DND-41 (cell line): ENCODE results near the gene NT5C1A.

Source experiments
- ATAC-seq: fragments of 200-7000 bp; cut with Tn5 transposase; 3 replicates; pipeline ENCODE4 v1.9.1; 2021; ENCODE audit warnings: low read depth; ENCODE audit not compliant: insufficient read depth
- DNase-seq: peaks from one replicate; pipeline ENCODE4 v3.0.0-alpha.2; 2020
- H2AFZ ChIP-seq: 2 replicates; pipeline ENCODE4 v1.6.0; 2012; ENCODE audit warnings: low read depth, low read length
- H3K27ac ChIP-seq: 2 replicates; pipeline ENCODE4 v1.5.1; 2012; ENCODE audit warnings: low read length, inconsistent platforms
- H3K27me3 ChIP-seq: fragments of 200-600 bp; sonication (generic); 2 replicates; pipeline ENCODE4 v1.6.0; 2012; ENCODE audit warnings: low read length, mild to moderate bottlenecking, inconsistent platforms; ENCODE audit not compliant: insufficient read depth, poor library complexity
- H3K36me3 ChIP-seq: 2 replicates; pipeline ENCODE4 v1.5.1; 2012; ENCODE audit warnings: low read length, inconsistent platforms; ENCODE audit not compliant: insufficient read depth
- H3K4me1 ChIP-seq: 2 replicates; pipeline ENCODE4 v1.5.1; 2012; ENCODE audit warnings: mild to moderate bottlenecking, low read length; ENCODE audit not compliant: insufficient read depth
- H3K4me2 ChIP-seq: 2 replicates; pipeline ENCODE4 v1.6.0; 2012; ENCODE audit warnings: mild to moderate bottlenecking, moderate library complexity, low read length, inconsistent platforms; ENCODE audit not compliant: insufficient read depth
- H3K4me3 ChIP-seq, 2 experiments: fragments of 200-600 bp in 1 of 2; shearing (Covaris generic) in 1 of 2; 2 replicates each; pipeline ENCODE4 v1.5.1; 2012 to 2016; ENCODE audit warnings: inconsistent platforms in 2 of 2, low read length in 2 of 2, mild to moderate bottlenecking in 2 of 2, low read depth in 1 of 2, moderate library complexity in 1 of 2
- H3K79me2 ChIP-seq: 2 replicates; pipeline ENCODE4 v1.6.0; 2012; ENCODE audit warnings: low read length, inconsistent platforms; ENCODE audit not compliant: insufficient read depth
- H3K9ac ChIP-seq: 2 replicates; pipeline ENCODE4 v1.6.0; 2012; ENCODE audit warnings: low read depth, mild to moderate bottlenecking, inconsistent platforms, low read length, moderate library complexity
- H3K9me3 ChIP-seq: 2 replicates; pipeline ENCODE4 v1.5.1; 2012; ENCODE audit warnings: low read length, moderate library complexity, mild to moderate bottlenecking, inconsistent platforms; ENCODE audit not compliant: insufficient read depth, severe bottlenecking
- H4K20me1 ChIP-seq: 2 replicates; pipeline ENCODE4 v1.6.0; 2012; ENCODE audit warnings: low read length; ENCODE audit not compliant: insufficient read depth
- EZH2 ChIP-seq: IDR thresholded peaks from 3 replicates; pipeline ENCODE4 v1.6.1; 2012; ENCODE audit warnings: borderline replicate concordance, low read depth, mild to moderate bottlenecking, moderate library complexity, low read length, inconsistent platforms; ENCODE audit not compliant: severe bottlenecking
- TF ChIP-seq, protein P1 (sequence below): IDR thresholded peaks from 2 replicates; pipeline ENCODE4 v1.5.1; 2012; ENCODE audit warnings: borderline replicate concordance, low read length, moderate library complexity, mild to moderate bottlenecking; ENCODE audit not compliant: poor library complexity, severe bottlenecking; ENCODE audit errors: extremely low read depth

Gene NT5C1A

GRCh38 chr1:39670689-39671088 lies 1.2 kb downstream of the NT5C1A start:
- Histone ChIP-seq H3K79me2 (no peaks in the 10 kb centered on the region), H3K27me3 (peaks cover 3% of the 10 kb centered on the region), H3K4me1 (no peaks in the 10 kb centered on the region), H2AFZ (no peak overlapping the region), H3K9ac (no peak overlapping the region), H4K20me1 (no peaks in the 10 kb centered on the region), H3K4me2 (no peak overlapping the region), H3K36me3 (no peaks in the 10 kb centered on the region), H3K4me3 (no peak overlapping the region), H3K9me3 (no peaks in the 10 kb centered on the region), H3K27ac (no peak overlapping the region)
- DNase-seq: no peak
- no peak for ATAC-seq
- TF ChIP-seq, protein P1, sequence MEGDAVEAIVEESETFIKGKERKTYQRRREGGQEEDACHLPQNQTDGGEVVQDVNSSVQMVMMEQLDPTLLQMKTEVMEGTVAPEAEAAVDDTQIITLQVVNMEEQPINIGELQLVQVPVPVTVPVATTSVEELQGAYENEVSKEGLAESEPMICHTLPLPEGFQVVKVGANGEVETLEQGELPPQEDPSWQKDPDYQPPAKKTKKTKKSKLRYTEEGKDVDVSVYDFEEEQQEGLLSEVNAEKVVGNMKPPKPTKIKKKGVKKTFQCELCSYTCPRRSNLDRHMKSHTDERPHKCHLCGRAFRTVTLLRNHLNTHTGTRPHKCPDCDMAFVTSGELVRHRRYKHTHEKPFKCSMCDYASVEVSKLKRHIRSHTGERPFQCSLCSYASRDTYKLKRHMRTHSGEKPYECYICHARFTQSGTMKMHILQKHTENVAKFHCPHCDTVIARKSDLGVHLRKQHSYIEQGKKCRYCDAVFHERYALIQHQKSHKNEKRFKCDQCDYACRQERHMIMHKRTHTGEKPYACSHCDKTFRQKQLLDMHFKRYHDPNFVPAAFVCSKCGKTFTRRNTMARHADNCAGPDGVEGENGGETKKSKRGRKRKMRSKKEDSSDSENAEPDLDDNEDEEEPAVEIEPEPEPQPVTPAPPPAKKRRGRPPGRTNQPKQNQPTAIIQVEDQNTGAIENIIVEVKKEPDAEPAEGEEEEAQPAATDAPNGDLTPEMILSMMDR: no peak
- TF ChIP-seq EZH2: no peak

GRCh38 chr1:39668894-39669293 lies 3.0 kb downstream of the NT5C1A start:
- Histone ChIP-seq H3K4me1 (no peaks in the 10 kb centered on the region), H3K79me2 (no peaks in the 10 kb centered on the region), H4K20me1 (no peaks in the 10 kb centered on the region), H3K4me2 (no peak overlapping the region), H2AFZ (no peak overlapping the region), H3K36me3 (no peaks in the 10 kb centered on the region), H3K27ac (no peak overlapping the region), H3K4me3 (no peak overlapping the region), H3K27me3 (peaks cover 3% of the 10 kb centered on the region), H3K9me3 (no peaks in the 10 kb centered on the region), H3K9ac (no peak overlapping the region)
- no peak for DNase-seq
- no peak for ATAC-seq
- TF ChIP-seq, protein P1: no peak
- TF ChIP-seq EZH2: no peak

- Histone ChIP-seq H3K27me3 (peaks cover 3% of the 10 kb centered on the region), H3K27ac (no peak overlapping the region), H3K36me3 (no peaks in the 10 kb centered on the region), H3K9ac (no peak overlapping the region), H3K4me3 (no peak overlapping the region), H3K4me1 (no peaks in the 10 kb centered on the region), H3K4me2 (no peak overlapping the region), H2AFZ (no peak overlapping the region), H3K79me2 (no peaks in the 10 kb centered on the region), H4K20me1 (no peaks in the 10 kb centered on the region), H3K9me3 (no peaks in the 10 kb centered on the region)
- ATAC-seq: no peak
- no peak for DNase-seq
- TF ChIP-seq, protein P1: no peak
- TF ChIP-seq EZH2: no peak
These were observed 3.8 kb downstream of the NT5C1A start for GRCh38 chr1:39668111-39668510.

DNA sequence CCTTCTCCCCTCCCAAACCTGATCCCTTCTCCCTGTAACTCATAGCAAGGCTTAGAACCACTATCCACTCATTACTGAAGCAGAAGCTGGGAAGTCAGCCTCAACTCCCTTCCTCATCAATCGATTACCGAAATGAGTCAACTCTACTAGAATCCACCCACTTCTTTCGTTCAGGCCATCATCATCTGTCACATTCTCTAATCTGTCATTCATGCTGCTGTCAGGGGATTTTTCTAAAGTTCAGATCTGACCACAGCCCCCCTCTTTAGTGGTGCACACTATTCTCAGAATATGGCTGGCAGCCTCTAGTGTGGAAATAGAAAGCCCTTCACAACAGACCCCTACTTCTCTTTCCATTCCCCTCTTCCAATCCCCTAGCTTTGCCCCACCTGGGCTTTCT lies 5.1 kb downstream of the NT5C1A start:
- H3K9ac ChIP-seq: no peak overlapping the region
- H3K4me2 ChIP-seq: no peak overlapping the region
- ATAC-seq: no peak
- H2AFZ ChIP-seq: no peak overlapping the region
- H3K9me3 ChIP-seq: no peaks in the 10 kb centered on the region
- no peaks in the 10 kb centered on the region for H4K20me1 ChIP-seq
- H3K4me1 ChIP-seq: no peaks in the 10 kb centered on the region
- TF ChIP-seq EZH2: no peak
- TF ChIP-seq, protein P1: no peak
- no peak overlapping the region for H3K27ac ChIP-seq
- no peak overlapping the region for H3K4me3 ChIP-seq
- H3K36me3 ChIP-seq: no peaks in the 10 kb centered on the region
- DNase-seq: no peak
- H3K79me2 ChIP-seq: no peaks in the 10 kb centered on the region
- H3K27me3 ChIP-seq: peaks cover 3% of the 10 kb centered on the region
